Endometrial microvascular endothelial cells (primary cell): ENCODE data around the gene DEFB118. TPM values are rescaled to one million over a fixed set of nuclear protein-coding genes. Genes with fewer than 3 reads are reported as not detected.
"Not testable (repeated sequence)": the region's sequence is repeated elsewhere in the genome, so short reads cannot be mapped to it uniquely, and the experiment has no call there.

ENCODE experiments used
- in situ Hi-C: cut with HindIII; loops from 2 replicates; pipeline ENCODE4 v1.10.0; 2017; ENCODE audit warnings: low sequenced_read_pairs, low pct_unique_long_range_greater_than_20kb; ENCODE audit errors: inconsistent ontology term
- total RNA-seq: library from RNA; depleted of rRNA; stranded (reverse); fragments of >200 nt; gene quantifications from one replicate; pipeline ENCODE4 v1.2.3, GENCODE V29; 2015; ENCODE audit errors: inconsistent ontology term

Gene DEFB118, protein sequence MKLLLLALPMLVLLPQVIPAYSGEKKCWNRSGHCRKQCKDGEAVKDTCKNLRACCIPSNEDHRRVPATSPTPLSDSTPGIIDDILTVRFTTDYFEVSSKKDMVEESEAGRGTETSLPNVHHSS
- total RNA-seq, result not detected

DNA sequence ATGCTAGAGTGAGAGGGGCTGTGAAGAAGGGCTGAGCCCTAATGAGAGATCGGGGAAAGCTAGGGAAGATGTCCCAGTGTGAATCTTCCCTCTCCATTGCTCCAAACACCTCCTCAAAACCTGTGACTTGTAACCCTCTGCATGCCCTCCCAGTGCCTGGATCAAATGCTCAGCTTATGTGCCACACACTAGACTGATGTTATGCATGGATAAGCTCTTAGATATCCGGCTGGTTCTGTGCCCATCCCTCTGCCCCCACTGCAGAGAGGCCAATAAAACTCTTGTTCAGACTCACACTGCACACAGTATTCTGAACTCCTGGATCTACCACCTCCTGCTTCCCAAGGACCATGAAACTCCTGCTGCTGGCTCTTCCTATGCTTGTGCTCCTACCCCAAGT, at the start of gene DEFB118:
Gene DEFB118, plus strand, starts transcription at position 301 of the 400 bp plus-strand sequence. Its CDS starts 50 bp downstream, at position 351.
- in situ Hi-C loops, result no loop called here

DNA sequence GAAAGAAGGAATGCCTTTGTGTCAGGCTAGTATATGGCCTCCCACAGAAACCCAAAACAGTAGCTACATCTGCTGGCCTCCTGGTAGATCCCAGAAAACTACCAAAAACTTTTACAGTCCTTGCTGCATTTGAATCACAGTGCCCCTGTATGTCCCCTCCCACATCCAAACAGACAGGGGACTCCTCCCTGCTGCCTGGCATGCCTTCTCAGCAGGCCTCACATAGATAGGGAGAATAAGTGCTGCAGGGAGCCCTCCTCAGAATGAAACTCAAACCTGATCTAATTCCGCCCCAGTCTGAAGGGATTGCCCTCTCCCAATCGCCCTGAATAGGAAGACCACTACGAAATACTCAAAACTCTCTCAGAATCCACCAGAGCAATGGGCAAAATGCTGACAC, 45.9 kb upstream of the DEFB118 start:
- in situ Hi-C loops, result no loop called here

DNA sequence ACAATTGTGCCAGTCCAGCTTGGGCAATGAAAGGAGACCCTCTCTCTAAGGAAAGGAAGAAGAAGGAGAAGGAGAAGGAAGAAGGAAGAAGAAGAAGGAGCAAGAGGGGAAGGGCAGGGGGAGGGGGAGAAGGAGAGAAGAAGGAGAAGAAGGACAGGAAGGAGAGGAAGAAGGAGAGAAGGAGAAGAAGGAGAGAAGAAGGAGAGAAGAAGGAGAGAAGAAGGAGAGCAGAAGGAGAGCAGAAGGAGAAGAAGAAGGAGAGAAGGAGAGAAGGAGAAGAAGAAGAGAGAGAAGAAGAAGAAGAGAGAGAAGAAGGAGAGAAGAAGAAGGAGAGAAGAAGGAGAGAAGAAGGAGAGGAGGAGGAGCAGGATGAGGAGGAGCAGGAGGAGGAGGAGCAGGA, 37.5 kb upstream of the DEFB118 start:
- in situ Hi-C loops, result no loop called here

DNA sequence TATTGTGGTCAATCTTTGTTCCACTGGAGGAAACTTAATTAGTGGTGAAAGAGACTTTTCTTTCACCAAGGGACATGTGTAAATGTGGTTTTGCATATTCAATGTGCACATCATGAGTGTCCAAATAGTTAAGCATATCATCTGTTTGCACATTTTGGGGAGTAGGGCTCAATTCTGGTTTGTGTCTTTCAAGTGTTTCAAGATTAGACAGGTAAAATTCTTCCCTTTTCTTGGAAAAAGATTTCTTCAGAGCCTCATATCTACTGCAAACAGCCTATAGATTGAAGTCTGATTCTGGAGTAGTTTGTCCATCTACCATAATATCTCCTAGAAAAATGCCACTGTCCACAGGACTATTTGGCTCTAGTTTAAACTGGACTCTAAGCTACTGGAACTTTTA, 26.9 kb upstream of the DEFB118 start:
- in situ Hi-C loops, result no loop called here

DNA sequence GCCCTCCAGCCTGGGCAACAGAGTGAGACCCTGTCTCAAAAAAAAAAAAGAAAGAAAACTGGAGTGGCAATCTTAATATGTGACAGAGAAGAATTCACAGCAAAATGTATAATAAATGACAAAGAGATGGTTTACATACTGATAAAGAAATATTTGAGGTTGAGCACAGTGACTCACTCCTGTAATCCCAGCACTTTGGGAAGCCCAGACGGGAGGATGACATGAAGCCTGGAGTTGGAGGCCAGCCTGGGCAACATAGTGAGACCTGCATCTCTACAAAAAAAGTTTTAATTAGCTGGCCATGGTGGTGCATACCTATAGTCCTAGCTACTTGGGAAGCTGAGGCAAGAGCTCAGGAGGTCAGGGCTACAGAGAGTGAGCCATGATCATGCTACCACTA, 12.4 kb upstream of the DEFB118 start:
- in situ Hi-C loops, result no loop called here

DNA sequence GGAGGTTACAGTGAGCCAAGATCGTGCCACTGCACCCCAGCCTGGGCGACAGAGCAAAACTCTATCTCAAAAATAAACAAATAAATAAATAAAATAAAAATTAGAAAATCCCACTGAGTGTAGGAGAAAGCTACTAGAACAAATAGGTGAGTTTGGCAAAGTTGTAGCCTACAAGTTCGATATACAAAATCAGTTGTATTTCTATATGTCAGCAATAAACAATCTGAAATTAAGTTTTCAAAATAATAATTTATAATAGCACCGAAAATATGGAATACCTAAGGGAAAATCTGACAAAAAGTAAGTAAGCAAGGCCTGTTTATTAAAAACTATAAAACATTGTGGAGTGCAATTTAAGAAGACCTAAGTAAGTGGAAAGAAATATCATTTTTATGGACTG, 5.1 kb upstream of the DEFB118 start:
- in situ Hi-C loops, result no loop called here

DNA sequence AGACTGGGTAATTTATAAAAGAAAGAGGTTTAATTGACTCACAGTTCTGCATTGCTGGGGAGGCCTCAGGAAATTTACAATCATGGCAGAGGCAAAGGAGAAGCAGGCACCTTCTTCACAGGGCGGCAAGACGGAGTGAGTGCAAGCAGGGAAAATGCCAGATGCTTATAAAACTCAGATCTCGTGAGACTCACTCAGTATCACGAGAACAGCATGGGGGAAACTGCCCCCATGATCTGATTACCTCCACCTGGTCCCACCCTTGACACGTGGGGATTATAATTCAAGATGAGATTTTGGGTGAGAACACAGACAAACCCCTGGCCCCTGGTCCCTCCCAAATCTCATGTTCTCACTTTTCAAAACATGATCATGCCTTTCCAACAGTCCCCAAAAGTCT, 4.1 kb upstream of the DEFB118 start:
- in situ Hi-C loops, result not testable (repeated sequence)

DNA sequence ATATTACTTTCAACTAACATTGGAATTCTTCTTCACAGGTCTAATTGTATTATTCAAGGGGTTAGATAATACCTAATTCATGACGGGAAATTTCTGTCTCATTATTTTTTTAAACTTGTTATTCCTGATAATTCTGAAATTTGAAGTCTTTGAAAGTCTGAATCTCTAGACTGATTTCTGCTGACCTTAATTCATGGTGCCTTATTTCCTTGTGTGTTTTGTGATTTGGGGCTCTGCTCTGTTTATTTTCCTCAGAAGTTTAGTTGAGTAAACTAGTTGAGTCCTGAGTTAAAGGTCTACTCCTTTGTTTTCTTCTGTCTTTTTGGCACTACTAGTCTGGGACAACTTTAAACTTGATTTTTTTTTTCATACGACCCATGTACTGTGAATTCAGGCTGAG, 5.9 kb downstream of the DEFB118 start:
- in situ Hi-C loops, result no loop called here

DNA sequence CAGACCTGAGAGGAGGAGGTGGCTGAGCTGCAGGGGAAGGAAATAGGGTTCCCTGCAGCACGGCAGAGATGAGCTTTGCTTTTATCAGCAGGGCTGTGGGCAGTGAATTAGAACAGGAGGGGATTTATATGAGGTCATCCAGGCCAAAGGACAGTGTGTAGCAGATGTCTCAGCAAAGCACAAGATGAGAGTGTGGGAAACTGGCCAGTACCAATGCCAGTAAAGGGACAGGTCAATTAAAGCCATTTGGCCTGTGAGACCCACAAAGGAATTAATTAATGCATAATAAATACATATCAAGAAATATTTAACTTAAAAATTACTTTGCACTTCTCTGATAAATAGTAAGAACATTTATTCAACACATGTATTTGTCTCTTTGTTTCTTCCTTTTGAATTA, 22.1 kb downstream of the DEFB118 start, which contains the start of gene DEFB119:
Gene DEFB119, minus strand, starts transcription at position 101 of the 400 bp plus-strand sequence. CDS start 107 bp downstream, outside the sequence.
- in situ Hi-C loops, result no loop called here

DNA sequence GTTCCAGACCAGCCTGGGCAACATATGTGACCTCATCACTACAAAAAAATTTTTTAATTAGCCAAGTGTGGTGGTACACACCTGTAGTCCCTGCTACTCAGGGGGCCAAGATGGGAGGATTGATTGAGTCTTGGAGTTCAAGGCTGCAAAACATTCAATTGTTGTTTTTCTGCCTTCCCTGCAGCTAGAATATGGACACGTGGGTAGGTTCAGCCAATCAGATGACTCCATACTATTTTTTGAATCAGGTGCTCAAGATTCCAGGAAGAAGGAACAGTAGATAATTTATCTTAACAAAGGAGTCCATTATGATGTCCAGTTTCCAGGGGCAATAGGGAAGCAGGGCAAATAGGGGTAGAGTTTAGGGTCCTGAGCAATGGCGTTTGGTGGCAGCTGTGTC, 24.4 kb downstream of the DEFB118 start:
- in situ Hi-C loops, result no loop called here

DNA sequence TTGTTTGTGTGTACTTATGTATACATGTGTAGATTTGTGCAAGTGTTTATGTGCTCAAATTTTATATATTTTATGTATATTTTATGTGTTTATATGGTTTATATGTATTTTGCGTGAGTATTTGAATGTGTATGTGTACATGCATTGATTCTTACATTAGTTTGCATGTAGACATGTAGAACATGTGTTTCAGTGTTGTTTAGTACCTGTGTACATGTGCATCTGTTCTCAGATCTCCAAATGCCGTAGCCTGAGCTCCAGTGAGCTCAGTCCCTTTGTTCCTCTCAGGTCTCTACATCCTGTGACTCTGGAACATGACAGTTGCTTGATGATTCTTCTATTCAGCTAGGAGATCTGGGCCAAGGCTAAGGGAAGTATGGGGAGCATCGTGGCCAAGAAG, 26.5 kb downstream of the DEFB118 start:
- in situ Hi-C loops, result no loop called here

DNA sequence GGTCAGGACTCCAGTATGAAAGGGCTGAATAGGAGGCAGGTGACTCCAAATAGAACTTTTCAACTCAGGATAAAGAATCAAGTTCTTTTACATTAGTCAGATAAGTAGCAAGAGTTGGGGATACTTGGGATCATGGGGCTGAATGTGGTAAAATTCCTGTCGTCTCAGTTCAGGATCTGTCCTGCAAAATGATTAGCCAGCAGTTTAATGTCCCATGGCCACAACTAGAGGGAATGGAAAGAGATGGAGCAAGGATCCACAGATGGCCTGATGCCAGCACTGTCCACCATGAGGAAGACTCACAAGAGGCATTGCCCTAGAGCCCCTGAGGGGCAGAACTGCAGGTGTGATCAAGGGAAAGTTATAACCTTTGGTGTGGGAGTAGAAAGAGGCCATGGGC, 35.5 kb downstream of the DEFB118 start:
- in situ Hi-C loops, result no loop called here

DNA sequence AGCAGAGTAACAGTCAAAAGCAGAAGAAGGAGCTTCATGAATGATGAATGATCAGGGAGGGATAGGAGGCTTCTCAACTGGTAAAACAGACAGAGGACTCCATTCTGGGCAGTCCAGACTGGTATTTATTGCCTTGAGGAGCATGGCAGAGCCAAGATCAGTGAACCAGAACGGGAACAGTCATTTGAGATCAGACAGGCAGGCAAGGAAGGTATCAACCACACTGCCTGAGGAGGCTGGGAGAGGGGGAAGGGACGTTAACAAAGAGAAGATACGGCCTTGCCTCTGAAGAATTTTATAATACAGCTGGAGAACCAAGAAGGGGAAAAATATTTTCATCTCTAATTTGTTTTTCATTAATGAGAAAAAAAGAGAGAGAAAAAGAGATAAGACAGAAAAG, 37.7 kb downstream of the DEFB118 start, which contains the start of gene DEFB121:
Gene DEFB121, minus strand, starts transcription at position 101 of the 400 bp plus-strand sequence. Its CDS starts 63 bp downstream, at position 38.
- in situ Hi-C loops, result no loop called here

DNA sequence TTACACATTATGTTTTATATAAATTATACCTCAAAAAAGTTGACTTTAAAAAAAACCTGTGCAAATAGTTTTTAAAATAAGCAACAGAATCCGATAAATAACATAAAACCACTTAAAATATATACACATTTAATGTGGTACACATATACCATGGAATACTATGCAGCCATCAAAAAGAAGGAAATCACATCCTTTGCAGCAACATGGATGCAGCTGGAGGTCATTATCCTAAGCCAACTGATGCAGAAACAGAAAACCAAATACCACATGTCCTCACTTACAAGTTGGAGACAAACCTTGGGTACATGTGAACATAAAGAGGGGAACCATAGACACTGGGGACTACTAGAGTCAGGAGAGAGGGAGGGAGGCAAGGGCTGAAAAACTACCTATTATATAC, 41.6 kb downstream of the DEFB118 start:
- in situ Hi-C loops, result no loop called here

DNA sequence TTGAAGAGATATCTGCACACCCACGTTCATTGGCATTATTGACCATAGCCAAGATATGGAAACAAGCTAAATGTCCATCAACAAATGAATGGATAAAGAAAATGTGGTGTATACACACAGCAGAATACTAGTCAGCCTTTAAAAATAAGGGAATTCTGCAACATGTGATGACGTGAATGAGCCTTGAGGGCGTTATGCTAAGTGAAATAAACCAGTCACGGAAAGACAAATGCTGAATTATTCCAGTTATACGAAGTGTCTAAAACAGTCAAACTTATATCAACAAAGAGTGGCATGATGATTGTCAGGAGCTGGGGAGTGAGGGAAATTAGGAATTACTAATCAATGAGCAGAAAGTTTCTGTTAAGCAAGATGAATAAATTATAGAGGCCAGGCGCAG, 46.0 kb downstream of the DEFB118 start:
- in situ Hi-C loops, result no loop called here

DNA sequence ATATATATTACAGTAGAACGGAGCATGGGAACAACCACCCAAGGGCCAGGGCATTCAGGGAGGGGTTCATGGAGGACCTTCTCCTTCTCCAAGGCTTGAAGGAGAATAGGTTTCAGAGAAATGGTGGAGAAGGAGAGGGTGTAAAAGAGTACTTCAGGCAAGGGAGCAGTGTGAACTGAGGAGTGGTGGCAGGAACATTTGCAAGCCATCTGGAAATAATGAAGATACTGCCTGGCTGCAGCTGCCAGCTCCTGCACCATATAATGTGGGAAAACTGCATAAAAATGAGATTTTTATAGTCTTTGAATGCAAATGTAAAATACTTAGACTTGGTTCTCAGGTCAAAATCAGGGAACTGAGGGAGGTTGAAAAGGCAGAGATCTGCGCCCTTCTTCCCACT, 47.3 kb downstream of the DEFB118 start:
- in situ Hi-C loops, result no loop called here

DNA sequence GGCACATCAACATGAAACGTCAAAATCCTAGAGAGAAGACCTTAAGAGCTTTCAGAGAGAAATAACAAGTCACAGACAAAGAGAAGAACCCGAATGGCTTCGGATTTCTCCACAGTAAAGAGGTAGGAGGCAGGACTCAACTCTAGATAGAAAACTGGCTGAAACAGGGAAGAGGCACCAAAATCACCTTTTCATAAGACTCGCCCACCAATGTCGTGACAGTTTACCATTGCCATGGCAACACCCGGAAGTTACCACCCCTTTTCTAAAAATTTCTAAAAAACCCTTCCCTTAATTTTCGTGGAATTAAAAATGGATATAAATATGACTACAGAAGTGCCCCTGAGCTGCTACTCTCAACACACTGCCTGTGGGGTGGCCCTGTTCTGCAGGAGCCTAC, 49.9 kb downstream of the DEFB118 start:
- in situ Hi-C loops, result no loop called here
